RPMI8226 (cell line): Measurements from ENCODE around the gene HEPACAM2.

Source experiments
- DNase-seq: peaks from one replicate; pipeline ENCODE4 v3.0.0-alpha.2; 2015

Gene HEPACAM2

DNA sequence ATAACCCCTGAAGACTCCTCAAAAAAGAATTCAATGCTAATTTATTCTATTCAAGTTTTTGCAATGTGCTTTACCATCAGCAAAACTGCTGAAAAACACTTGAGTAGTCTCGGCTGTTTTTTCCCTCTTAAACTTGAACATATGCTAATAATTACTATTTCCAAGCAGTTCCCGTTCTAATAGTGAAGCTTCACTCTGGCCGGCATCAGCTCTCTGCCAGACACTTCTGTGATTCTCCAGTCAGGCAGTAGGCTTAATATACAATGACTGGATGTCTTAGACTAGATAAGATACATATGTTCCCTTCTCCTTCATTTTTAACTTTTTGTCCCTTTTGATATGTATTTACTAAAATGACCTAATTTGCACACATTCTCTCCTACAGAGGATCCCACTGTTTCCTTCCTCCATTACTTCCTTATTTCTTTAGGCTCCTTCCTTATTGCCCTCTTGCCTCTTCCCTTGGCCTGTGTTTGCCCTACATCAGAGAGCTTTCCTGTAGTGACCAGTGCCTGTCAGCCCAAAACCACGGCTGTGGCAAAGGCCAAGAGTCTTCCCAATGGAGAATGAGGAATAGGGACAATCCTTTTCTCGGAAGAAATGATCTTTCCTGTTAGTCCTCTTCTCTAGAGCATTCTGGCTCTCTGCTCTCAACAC lies 23.5 kb downstream of the HEPACAM2 start:
- DNase-seq = no peak

DNA sequence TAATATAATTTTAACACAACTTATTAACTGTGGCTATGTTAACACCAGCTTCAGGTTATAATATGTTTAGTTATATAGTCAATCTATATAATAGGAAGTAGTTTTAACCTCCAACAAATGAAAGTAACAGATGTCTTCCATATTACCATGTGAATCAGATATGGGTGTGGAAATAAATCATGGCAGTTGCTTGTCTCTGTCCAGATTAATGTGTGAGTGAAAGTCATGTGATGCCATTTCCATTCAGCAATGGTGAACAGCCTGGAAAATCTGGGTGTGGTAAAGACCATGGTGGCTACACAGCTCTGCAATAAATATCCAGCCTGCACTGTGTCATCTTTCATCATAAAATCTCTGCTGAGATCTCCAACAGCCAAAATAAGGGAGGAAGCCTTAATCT lies 27.8 kb downstream of the HEPACAM2 start:
- no peak for DNase-seq

DNA sequence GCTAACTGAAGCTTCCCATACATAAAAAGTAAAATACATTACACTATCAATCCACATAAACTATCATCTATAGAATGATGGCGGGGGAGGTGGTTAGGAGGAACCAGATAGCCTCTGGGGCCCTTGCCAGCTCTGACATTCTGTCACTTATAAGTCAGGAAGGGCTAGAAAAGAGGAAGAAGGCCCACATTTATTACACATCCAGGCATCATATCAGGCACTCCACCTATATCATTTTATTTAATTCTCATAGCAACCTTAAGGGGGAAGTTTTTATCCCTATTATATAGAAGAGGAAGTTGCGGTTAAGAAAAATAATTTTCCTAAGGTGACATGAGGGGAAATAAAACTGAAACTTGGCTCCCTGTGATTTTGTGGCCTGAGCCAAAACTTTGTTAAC lies 29.9 kb downstream of the HEPACAM2 start:
- peak; percentile 31 for DNase-seq

DNA sequence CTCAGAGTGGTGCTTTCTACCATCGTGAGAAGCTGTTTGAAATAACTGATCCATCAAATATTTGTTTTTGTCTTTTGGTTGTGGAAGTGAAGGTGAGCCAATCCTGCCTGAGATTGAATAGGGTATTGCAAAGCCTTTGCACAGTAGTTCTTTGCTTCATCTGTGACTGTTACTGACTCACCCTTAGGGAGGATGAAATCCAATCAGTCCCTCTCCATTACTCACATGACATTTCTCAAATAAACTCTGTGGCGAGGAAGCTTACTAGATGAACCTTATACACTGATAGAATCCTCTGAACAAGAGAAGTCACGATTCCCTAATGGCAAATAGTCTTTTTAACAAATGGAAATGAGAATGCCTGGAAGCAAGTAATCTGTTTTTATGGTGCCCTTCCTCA lies 31.9 kb downstream of the HEPACAM2 start:
- DNase-seq = no peak

DNA sequence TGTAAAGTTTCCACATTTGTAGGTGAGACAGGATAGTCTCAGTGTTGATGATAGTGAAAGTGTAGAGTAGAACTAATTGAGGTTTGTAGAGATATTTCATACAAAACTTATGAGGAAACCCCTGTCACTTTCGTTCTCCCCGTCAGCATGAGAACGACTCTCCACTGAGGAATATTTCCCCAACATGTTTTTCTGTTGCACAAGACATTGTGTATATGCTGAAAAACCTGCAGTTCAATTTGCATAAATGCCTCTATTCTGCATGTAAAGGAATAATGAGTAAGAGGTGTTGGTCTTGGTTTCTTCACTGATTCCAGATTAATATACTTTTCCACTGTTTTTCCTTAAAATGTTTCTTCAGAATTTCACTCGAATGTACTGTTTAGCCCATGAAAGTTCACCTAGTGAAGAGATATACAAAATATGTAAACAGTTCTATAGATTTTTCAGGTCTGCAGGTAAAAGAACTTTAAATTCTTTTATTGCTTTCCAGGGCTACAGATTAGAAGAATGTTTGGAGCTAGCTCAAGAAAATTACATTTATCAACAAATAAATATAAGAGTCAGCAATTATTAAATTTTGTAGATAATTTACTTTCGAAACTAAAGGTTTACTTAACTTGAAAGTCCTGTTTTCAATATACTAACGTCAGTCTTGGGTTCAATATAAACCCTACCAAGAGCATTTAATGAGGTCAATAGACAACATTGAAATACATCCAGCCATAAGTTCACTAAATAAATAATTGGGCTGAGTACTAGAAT lies 37.2 kb downstream of the HEPACAM2 start:
- no peak for DNase-seq

DNA sequence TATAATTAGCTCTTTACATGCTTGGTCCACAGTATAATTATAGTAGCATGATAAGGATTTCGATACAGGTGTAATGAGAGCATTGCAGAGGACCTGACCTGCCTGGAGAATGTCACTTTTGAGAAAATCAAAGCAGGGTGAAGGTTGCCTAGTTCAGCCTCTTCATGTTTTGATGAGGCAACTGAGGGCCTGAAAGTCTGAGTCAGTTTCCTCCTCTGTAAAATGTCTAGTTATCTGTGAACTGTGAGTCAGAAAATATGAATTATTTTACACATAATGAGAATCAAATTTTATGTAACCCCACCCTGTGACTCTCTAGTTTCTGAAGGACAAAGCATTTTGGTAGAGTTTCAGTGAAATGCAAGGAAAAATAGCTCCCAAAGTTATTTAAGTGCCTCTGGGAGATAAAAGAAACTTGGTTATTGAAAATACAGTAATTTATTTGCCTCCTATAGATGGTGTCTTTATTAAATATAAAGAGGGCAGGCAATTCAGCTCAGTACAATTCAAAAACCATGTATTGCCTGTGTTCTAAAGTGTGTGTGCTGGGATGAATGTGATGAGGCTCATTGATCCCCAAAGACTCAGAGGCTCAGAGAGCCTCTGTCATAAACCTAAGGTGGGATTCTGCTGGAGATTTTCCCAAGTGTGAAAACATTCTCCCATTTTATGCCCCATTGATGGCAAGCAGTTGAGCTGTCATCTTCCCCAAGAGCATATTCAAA lies 40.8 kb downstream of the HEPACAM2 start:
- DNase-seq = no peak

DNA sequence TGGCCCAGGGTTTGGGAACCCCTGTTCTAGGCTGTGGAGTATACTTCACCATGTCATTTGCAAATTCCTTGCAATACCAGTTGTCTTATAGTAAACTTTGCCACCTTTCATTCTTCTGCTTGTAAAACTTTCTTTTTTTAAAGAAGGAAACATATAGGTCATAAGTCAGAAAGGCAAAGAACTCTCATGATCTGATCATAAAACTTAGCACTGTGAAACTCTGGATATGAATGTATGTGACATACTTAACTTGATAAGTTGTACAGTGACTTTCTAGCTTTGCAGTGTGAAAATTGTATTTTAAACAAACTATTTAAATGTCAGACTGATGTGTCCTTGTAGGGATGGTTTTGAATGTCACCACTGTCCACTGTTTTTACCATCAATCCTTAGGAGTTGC lies 47.1 kb downstream of the HEPACAM2 start:
- DNase-seq = no peak

DNA sequence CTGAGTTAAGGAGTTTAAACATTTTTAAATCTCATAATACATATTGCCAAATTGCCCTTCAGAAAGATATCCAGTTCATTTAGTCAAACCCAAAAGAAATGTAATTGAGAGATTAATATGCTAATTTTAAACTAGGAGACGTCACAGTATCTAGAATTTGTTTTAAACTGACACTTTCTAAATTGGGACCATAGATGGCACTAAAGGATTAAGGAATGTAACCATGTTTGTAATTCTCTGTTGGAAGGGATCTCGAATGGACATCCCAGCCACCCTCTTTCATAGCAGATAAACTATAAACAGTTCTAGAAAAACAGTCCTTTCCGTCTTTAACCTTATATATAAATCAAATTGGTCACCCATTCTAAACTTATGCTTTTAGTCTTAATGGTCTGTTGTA lies 48.1 kb downstream of the HEPACAM2 start:
- DNase-seq = no peak

DNA sequence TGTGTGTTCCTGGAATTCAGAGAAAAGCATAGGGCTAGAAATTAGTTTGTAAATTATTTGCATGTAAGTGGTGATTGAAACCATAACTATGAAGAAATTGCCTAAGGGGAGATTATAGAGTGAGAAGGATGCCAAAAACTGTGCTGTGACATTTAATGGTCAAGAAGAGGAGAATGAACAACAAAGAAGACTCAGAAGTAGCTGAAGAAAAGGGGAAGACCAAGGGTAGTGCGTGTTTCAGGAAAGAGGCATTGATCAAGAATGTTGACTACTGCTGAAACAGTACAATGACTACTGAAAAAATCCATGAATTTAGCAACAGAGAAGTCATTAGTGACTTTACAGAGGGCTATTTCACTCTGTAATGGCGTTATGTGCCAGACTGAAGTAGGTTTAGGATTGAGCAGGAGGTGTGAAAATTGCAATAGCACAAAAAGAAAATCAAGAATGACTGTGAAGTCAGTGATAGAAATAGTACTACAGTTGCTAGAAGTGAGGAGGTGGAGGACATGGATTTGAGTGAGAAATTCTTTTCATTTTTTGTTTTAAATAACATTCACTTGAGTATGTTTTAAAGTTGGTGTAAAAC lies 49.2 kb downstream of the HEPACAM2 start:
- DNase-seq = no peak

DNA sequence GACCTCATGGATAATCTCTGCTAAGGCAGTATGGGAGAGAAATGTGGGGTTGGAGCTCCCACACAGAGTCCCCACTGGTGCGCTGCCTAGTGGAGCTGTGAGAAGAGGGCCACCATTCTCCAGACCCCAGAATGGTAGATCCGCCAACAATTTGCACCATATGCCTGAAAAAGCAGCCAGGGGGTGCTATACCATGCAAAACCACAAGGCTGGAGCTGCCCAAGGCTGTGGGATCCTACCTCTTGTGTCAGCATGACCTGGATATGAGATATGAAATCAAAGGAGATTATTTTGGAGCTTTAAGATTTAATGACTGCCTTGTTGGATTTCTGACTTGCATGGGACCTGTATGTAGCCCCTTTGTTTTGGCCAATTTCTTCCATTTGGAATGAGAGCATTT lies 51.0 kb downstream of the HEPACAM2 start:
- DNase-seq = no peak

DNA sequence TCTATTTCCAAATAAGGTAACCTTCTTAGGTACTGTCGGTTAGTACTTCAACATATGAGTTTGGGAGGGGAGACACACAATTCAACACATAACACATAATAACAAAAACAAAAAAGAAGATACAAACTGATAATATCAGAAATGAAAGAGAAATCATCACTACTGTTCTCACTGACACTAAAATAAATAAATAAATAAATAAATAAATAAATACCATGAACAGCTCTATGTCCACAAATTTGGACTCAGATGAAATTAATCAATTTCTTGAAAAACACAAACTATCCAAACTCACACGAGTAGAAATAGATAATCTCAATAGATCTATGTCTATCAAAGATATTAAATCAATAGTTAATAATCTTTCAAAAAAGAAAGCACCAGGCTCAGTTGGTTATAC lies 53.6 kb downstream of the HEPACAM2 start:
- DNase-seq = no peak

DNA sequence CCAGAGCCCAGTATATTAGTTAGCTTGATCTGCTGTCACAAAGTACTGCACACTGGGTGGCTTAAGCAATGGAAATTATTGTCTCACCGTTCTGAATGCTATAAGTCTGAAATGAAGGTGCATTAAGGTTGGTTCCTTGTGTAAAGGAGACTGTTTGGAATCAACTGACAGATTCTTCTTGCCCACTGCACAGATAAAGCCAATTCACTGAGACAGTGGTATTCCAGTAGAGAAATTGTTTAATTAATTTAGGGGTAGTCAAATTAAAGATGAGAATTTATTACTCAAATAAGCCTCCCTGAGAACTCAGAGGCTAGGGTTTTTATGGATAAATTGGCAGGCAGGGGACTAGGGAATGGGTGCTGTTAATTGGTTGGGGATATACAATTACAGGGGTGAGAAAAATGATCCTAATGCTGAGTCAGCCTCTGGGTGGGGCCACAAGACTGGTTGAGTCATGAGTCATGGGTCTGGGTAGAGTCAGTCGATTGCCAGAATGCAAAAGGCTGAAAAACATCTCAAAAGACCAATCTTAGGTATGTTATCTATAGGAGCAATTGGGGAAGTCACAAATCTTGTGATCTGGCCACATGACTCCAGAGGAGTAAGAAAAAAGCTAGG lies 54.6 kb downstream of the HEPACAM2 start:
- DNase-seq = no peak

DNA sequence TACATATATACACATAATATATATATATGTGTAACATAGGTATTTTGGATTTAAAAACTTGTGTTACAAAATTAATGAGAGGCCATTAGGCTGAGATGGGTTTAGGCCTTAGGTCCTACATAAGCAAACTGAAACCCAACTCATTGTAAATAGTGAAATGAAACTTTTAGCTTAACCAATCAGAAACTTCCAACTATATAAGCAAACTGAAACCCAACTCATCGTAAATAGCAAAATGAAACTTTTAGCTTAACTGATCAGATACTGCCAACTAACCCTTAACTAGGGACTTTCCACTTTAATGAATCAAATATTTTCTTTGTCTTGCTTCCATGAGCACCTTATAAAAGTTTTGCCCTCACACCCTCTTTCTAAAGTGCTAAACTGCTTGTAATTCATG lies 60.8 kb downstream of the HEPACAM2 start:
- peak; percentile 51 for DNase-seq

DNA sequence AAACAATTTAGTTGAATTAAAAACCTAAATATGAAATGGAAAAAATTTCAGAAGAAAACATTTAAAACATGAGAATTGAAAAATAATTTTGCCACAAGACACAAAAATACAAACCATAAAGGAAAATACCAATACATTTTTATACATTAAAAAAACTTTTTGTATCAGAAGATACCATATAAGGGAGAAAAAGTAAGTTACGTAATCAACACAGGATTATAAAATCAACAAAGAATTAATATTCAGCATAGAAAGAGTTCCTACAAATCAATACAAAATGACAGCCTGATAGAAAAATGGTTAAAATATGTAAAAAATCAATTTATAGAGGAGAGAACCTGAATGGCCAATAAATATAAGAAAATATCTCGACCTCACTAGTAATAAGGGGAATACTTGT lies 61.5 kb downstream of the HEPACAM2 start:
- no peak for DNase-seq

DNA sequence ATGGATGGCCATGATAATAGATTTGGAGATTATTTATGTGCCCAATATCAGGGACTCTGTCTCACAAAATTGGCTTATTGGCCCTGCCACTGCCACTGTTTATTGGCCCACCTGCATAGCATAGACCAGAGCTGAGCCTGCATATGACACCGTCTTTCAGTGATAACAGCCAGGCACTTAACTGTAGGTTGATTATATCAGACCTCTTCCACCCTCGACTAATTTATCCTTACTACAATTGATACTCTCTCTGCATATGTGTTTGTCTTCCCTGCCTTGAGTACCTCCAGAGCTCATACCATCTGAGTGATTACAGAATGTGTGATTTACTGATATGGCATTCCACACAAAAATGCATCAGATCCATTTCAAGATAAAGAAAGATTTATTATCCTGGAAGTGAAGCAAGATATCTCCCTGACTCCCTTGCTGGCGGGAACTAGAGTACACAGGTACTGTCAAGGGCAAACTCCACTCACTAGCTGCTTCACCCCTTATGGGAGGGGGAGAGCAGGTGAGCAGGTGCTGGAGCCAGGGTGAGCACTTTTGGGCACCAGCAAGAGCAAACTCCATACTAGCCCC lies 65.0 kb downstream of the HEPACAM2 start:
- DNase-seq = no peak

DNA sequence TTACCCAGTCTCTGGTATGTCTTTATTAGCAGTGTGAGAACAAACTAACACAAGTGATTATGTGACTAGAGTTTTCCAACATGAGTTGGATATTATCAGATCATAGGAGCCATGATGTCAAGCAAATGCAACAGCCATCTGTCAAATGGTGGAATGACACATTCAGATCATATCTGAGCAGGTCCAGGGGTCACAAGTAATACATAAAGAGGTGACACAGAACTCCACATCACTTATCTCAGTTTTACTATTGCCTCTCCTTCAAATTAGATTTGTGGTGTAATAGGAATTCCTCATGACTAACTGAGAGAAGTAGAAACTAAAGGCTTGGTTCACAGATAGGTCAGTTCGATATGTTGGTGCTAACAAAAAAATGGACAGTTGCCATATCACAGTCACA lies 65.9 kb downstream of the HEPACAM2 start:
- DNase-seq = no peak

DNA sequence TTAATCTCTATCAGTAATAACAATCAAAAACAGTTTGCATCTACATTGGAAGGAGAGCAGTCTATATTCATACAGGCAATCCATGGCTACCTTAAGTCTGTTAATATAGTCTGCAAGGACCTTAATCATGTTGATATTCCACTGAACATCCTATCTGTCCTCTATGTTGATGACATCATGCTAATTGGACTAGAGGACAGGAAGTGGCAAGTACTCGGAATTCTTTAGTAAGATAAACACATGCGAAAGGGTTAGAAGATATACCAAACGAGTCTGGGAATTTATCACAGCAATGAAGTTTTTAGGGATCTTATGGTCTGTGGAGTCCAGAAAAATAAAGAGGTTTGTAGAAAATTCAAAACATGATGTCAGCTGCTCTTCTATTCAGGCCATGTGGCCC lies 66.8 kb downstream of the HEPACAM2 start:
- DNase-seq = no peak

DNA sequence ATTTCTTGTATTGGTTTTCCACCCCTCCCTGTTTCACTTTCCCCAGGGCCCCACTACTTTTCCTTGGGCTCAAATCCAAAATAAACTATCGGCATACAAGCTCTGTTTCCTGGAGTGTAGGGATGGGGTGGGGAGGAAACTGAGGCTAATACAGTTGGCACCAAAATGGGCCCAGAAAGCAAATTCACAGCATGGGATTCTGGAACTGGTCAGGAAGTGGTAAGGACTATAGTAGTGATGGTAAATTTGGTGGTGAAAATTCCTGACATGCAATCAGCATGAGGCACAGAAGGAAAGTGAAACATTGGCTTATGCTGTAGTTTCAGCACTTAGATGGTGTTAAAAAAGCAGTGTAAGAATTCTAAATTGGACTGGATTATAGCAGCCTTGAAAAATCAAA lies 69.4 kb downstream of the HEPACAM2 start:
- no peak for DNase-seq

DNA sequence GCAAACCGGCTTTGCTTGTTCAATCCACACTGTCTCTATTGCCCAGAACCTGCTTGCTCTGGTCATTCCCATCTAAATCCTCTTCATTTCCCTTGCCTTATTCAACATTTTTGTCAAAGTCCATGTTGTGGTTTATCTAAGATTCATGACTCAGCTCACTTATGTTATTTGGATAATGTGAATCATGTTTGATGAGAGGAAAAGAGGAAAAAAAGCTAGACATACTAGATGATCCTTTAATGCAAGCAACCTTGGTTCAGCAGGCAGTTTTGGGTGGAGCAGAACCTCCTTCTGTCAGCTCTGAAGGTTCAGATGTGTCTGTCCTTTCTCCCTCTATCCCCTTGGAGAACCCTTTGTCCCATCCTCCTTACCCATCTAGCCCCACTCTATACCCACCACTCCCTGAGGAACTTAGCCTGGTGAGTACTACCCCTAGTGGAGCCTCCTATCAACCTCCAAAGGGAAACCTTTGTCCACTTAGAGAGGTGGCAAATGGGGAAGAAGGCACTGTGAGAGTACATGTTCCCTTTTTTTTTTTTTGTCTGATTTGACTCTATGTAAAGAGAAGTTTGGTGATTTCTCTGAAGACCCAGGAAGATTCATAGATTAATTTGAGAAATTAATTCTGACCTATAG lies 76.0 kb downstream of the HEPACAM2 start:
- DNase-seq = no peak

DNA sequence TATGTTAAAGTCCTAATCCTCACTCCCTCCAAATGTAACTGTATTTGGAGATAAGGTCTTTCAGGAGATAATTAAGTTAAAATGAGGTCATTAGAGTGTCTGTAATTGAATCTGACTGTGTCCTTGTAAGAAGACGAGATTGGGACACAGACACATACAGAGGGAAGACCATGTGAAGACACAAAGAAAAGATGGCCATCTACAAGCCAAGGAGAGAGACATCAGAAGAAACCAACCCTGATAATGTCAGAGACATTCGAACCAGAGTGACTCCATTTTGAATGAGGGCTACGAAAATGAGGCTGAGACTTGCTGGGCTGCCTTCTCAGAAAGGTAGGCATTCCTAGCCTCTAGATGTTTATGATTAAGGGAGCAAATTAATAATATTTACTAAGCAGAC lies 77.5 kb downstream of the HEPACAM2 start:
- DNase-seq = no peak

DNA sequence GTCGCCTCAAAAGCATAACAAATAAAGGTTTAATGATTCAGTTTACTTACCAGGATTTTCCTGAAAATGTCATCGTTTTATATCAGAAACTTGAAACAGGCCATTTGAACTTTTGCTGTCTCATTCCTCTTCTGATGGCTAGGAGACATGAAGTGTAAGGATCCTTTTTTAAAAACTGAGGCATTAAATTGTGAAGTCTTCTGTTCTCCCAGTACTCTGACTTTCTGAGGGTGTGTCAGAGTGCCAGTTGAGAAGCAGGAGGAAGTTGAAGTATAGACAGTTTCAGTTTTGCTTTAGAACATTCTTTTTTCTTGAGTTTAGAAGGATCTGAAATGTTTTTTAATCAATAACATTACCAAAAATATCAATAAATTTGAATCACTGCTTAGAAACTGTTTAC lies 78.1 kb downstream of the HEPACAM2 start, which contains the start of gene SAMD9L:
TSS of gene SAMD9L (minus strand) at position 242 of the 400 bp plus-strand sequence. CDS start 12,414 bp downstream, outside the sequence.
- DNase-seq = peak; percentile 61

DNA sequence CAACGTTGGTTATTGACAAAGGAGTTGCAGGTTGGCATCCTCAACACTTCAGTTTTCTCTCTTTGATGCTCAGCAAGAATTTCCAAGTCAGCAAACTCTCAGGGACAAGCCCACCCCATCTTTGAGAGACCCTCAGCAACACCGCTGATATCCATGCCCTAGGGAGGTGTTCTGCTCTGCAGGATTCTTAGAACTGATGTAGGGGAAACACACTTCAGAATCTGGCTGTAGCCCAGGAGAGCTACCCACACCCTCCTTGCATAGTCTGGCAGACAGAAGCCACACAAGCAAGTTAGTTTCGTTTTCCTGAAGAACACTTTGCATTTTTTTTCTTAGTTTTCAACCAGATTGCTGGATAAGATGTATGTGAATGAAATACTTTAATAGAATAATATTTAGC lies 78.9 kb downstream of the HEPACAM2 start:
- DNase-seq = peak; percentile 85
